Mammary epithelial cell (primary cell): Measurements from ENCODE around the gene MED27.

Experiments used
- CTCF ChIP-seq, 2 donors: IDR thresholded peaks in 1 of 2; conservative IDR thresholded peaks in 1 of 2; 2 replicates each; pipeline ENCODE4 v1.5.1; 2011 to 2012; ENCODE audit warnings: inconsistent platforms in 2 of 2, low read length in 2 of 2, mild to moderate bottlenecking in 2 of 2, control low read depth in 1 of 2, low read depth in 1 of 2; ENCODE audit not compliant: insufficient read depth in 1 of 2; ENCODE audit errors: extremely low read depth in 1 of 2
- EZH2 ChIP-seq: IDR thresholded peaks from 2 replicates; pipeline ENCODE4 v1.6.1; 2012; ENCODE audit warnings: low read length, inconsistent platforms, borderline replicate concordance

GRCh38 chr9:131864531-131864930 lies 215.1 kb downstream of the MED27 start:
- TF ChIP-seq EZH2: no peak
- no peak for TF ChIP-seq CTCF (conservative IDR thresholded peaks at IDR 0.05 in 1 of 2, IDR thresholded peaks at IDR 0.05 in 1 of 2; ENCODE audit: extremely low read depth in 1 of 2, insufficient read depth in 1 of 2, low read depth in 1 of 2, low read length in 2 of 2)
